Cortex of kidney (tissue), 1 donor: ENCODE measurements around the gene CCDC57.
"Not testable (repeated sequence)": the region's sequence is repeated elsewhere in the genome, so short reads cannot be mapped to it uniquely, and the experiment has no call there.

ENCODE experiments used
- DNase-seq: peaks from one replicate; lab custom pipeline; 2025; lab: John Stamatoyannopoulos, UW

Gene CCDC57

DNA sequence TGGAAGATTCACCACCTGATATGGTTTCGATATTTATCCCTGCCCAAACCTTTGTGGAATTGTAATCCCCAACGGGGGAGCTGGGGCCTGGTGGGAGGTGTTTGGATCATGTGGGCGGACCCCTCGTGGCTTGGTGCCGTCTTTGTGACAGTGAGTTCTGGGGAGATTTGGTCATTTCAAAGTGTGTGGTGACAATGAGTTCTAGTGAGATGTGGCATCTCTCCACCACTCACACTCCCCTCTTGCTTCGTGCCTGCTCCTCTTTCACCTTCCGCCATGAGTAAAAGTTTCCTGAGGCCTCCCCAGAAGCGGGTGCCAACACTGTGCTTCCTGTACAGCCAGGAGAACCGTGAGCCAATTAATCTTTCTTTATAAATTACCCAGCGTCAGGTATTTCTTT lies 9.7 kb downstream of the CCDC57 start:
- DNase-seq, result no peak

DNA sequence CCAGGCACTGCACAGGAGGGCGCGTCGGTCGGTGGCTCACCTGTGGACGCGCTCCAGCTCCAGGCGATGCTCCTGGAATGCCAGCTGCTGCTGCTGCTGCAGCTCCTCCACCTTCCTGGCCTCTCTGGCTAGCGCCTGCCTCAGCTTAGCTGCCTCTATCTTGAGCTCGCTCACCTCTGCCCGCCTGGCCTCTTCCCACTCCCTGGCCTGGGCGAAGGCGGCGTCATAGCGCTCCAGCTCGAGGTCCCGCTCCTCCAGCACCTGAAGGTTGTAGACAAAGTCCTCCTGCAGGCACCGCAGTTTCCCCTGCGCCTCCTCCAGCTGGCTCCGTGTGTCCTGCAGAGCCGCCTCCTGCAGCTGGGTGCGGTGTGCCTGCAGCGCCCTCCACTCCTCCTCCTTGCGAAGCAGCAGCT lies 11.1 kb downstream of the CCDC57 start:
- no peak for DNase-seq

DNA sequence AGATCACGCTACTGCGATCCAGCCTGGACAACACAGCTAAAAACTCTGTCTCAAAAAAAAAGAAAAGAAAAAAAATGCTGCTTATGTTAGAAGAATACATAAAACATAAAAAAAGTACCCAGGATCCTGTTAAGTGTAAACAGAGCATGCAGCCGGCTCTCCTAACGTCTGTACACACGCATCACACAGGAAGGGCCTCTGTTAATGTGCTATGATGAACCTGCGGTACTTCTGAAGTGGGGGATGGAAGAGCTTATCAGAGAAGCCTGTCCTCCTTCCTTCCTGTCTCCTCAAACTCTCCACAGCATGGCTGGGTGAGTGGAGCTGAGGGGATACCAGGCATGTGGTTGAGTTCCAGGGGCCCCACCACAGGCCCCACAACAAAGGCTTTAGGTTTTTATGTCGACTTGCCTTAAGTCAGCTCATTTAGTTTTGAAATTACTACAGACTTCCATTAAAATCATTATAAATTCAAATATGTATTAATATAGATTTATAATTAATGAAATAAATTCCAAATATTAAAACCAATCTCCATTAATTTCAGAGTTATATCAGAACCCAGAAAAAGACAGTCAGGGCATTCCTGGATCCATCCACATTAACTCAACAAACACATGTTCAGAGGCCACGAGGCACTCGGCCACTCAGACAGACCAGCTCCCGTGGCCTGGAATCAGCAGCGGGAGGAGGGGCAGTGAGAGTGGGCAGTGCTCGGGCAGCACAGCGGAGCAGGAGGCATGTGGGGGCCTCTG lies 11.7 kb downstream of the CCDC57 start:
- DNase-seq, result no peak

DNA sequence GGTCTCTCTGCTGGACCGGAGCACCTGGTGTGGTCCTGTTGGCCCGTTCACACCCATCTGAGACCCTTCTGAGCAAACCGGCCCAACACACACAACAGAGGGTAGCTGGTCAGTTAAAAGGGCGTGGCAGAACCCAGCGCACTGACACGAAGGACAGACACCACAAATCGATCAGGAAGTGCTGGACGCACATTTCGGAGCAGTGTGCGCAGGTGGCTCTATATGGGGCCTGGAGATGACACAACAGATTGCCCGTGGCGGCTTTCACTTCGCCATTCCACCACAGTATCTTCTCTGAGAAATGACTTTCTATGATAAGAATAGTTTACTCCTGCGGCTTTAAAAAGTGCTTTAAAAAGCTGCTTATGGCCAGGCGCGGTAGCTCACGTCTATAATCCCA lies 12.5 kb downstream of the CCDC57 start:
- DNase-seq, result no peak

DNA sequence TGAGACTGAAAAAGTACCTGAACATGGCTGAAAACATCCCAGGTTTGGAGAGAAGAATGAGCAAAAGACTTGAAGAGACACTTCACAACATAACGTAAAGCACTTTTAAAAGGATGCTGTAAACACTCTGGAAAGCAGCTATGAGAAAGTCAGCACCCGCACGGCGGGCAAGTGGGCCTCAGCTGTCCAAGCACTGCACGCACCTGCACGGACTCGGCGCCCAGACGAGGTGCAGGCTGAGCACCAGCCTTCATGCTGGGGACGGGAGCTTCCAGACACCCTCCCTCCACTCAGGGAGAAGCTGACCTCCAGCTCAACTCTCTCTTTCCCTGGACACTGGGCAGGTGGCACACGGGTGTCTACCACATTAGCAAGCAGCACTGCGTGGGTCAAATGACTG lies 13.1 kb downstream of the CCDC57 start:
- no peak for DNase-seq

DNA sequence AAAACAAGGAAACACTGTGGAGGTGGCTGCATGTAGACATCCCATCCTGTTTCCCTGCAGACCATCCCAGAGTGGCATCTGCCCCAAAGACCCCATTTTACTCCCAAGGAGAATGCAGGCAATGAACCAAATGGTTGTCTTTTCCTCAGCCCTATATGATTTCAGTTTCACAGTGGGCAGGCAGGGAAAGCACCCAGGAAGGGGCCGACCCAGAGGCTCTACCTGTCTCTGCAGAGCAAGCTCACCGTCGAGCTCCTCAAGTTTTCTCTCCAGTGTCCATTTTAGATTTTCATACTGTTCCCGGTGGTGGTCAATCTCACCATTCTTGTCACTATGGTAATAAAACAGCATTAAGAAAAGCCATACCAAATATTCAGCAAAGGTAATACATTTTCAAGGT lies 14.6 kb downstream of the CCDC57 start:
- no peak for DNase-seq

DNA sequence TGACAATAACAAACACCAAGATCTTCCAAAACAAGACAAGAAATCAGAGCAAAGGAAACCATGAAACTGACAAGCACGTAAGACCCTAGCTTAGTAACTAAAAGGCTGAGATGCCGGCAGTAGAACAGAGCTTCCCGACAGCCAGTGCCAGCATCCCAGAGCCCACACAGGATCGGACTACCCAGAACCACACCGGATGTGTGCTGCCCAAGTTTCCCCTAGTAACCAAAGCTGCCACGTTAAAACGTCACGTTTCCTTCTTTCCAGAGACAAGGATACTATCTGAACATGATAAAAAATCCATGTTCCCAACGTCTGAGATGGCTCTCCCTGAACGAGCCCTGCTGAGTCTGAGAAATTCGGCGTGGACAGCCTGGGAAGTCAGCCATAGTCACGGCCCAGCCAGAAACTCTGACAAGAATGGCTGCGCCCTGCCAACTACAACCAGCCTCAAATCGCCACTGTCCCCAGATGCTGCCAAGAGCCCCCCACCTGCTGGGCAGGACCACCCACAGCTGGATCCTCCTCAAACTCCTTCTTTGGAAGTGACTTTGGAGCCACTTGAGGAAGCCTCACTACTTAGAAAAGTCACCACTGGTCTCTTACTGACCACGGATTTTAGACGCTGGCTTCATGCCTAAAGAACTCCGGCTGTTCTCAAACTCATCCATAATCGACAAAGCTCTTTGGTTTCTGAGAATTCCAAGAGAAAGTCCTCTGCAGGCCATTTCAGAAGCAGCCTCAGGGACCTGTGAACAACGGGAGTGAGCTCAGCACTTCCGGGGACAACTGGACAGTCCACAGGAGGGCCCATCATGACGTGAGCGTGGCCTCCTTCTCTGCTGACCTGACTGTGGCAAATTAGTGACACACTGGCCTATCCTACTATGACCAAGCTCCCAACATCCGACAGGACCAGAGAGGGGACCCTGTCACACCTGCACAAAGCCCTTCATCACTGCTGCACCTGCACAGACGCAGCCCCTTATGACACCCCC lies 16.7 kb downstream of the CCDC57 start:
- no peak for DNase-seq

DNA sequence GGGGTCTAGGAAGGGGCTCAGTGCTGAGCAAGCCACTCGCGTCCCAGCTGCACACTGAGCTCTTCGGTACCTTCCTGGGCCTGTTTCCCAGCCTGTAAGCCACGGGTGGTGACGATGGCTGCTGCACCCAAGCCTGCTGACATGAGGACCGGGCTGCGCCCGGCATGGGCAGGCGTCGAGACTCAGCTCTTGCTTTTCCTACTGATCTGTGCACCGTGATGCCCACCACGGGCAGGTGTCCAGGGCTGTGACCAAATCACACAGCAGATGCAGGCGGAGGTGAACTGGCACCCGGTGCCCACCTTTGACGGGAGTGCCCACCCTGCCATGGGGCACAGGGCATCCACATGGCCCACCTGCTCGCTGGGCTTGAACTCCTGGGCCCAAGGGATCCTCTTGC lies 17.9 kb downstream of the CCDC57 start:
- DNase-seq, result no peak

DNA sequence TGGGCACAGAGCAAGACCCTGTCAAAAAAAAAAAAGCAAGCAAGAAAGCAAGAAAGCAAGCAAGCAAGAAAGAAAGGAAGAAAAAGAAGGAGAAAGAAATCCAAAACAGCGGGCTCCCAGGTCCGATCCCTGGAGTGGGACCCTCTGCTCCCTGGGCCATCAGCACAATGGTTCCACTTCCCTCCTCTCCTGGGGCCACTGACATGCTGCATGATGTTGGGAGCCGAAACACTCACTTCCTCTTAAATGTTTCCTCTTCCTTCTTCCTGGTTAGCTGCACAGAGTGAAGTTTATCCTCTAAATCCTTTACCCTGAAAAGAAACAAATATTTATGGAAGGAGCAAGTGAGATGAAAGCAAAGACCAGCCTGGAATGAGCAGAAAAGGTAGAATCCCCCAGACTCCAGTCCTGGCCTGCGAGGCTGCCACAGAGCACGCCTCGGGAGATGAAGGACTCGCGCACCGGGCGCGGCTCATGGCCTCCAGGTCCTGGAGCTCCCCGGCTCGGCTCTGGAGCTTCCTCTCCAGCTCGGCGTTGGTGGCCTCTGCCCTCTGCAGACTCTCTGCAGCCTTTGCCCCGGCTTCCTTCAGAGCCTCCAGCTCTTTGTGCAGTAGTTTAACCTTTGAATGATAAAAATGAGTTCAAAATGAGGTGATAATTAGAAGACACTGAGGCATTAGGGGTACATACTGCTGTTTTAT lies 19.0 kb downstream of the CCDC57 start:
- no peak for DNase-seq

DNA sequence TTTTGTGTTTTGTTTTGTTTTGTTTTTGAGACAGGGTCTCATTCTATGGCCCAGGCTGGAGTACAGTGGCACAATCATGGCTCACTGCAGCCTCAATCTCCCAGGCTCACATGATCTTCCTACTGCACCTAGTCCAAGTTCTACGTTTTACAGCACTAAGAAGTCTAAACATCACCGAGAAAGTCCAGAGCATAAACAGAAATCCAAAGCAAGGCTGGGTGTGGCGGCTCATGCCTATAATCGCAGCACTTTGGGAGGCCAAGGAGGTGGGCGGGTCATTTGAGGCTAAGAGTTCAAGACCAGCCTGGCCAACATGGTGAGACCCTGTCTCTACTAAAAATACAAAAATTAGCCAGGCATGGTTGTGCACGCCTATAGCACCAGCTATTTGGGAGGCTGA lies 19.6 kb downstream of the CCDC57 start:
- DNase-seq, result not testable (repeated sequence)

DNA sequence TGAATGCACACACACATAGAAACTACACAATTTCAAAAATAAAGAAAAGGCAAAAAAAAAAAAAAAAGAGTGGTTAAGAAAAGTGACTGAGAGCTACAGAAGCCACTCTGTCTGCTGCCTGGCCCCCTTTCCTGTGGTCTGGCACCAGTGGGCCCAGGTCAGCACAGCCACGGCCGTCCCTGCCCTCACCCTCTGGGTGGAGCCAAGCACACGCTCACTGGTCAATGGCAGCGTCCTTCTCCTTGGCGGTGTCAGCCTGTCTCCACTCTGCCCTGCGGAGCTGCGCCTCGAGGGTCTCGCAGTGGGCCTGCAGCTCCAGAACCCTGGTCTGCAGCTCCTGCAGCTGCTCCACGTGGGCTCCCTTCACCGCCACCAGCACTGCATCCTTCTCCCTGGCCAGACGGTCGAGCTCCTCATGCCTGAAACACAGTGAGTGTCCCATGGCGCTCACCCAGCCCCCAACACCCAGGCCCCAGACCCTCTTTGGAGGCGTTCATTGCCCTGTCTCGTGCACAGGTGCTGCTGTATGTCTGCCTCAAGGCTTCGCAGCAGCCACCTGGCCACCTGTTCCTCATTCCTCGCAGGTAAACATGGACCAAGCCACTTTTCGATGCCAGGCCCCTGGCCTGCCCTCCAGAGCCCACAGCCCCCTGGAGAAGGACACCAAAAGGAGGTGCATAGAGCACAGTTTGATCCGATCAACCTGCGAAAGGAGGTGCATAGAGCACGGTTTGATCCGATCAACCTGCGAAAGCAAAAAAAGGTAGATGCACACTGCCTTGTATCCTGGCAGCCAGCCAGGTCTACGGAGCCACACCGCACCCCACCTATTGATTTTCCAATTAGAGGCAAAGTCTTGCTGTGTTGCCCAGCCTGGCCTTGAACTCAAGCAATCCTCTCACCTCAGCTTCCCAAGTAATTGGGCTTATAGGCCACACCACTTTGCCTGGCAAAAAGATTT lies 24.4 kb downstream of the CCDC57 start:
- DNase-seq, result no peak

DNA sequence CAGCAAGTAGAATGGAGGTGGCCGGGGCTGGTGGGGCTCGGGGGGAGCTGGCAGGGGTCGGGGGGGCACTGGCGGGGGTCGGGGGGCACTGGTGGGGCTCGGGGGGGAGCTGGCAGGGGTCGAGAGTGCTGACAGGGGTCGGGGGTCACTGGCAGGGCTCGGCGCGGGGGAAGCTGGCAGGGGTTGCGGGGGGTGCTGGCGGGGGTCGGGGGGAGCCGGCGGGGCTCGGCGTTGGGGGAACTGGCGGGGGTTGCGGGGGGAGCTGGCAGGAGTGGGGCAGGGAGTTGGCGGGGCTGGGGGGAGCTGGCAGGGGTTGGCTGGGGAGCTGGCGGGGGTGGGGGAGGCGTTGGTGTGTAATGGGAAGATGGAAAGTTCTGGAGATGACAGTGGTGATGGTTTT lies 25.1 kb downstream of the CCDC57 start:
- DNase-seq, result no peak

DNA sequence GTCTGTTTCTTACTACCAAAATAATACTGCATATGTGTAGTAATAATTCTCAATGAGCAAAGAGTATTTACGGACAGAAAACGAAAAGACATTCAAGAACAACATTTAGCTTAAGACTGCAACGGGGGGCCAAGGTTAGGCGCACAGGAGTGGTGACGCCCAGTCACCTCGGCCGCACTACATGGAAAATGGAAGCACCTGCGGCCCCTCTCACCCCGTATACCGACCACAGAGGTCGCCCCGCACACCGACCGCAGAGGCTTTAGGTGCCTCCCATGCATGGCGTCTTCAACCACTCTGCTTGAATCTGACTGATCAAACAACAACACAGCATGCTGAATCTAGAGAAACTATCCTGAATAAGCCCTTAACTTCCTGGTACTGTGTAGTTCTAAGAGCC lies 26.4 kb downstream of the CCDC57 start:
- DNase-seq, result no peak

DNA sequence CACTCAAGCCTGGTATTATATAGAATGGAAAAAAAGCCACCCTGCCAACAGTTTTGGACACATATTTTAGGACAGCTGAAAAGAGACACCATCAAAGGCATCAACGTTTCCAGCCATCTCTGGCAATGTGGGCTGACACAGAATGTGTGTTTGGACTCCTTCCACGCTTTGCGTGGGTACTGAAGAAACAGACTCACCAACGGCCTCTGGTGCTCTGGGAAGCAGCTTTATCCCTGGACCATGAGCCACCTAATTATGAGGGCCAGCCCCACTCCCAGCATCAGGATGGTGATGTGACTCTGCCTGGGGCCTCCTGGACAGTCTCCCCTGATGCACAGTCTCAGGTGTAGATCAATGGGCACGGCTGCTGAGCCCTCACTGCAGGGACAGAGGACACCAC lies 27.9 kb downstream of the CCDC57 start:
- DNase-seq, result no peak

DNA sequence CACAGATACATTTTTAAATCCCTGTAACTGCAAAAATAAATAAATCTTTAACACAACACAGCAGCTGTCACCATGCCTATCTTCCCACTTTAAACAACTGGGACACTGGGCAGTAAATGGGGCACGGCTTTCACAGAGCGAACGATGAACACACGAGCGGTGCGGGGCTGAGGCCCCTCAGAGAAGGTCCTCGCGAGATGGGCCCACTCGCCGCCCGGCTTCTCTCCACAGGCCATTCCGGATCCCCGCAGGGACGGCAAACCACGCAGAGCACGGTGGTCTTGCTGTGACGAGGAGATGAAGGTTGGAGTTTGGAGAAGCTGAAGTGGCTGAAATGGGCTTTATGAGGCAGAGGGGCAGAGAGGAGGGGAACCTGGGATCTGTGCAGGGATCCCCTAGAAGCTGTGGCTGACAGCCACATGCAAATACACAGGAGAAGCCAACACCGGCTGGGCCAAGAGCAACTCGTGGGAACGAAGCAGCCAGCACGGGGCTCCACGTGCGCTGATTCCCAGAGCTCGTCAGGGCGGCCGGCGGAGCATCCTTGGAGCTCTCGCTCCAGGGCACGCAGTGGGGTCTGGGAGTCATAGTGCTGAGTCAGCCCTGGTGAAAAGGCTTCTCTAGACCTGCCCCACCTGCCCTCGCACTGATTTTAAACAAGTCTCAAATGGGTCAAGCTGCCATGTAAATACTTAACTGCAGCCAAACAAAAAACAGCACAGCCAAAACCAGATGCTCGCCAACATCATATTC lies 31.7 kb downstream of the CCDC57 start:
- DNase-seq, result no peak

DNA sequence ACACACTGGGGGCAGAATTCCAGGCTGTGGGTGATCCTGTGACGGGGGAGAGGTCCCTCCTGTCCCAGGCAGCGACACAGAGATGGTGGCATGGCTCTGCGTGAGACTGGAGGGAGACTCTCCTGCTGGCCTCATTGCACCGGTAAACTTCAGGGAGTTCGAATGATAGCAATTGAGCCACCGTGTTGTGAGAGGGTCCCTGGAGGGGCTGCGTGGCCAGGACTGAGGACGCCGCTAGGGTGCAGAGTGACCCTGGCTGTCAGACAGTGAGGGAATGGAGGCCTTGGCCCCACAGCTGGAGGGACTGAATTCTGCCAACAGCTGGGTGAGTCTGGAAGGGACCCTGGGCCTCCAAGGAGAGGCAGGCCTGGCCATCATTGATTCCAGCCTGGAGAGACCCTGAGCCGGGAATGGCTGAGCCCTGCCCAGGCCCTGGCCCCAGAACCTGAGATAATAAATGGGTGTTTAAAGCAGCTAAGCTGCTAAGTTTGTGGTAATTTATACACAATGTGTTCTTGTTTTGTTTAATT lies 32.6 kb downstream of the CCDC57 start:
- no peak for DNase-seq

DNA sequence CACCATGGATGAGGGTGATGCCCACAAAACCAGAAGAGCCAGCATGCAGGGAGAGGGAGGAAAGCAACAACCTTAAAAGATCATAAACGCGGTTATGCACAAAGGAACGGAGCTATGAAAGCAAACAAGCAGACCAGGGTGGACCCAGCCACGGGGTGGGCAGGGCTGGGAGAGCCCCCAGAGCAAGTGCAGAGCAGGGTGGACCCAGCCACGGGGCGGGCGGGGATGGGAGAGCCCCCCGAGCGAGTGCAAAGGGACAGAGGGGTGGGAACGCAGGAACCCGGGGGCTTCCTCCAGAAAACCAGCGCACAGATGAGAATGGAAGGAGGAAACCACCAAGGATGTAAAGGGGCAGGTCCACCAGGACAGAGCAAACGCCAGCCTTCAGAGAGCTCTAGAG lies 33.2 kb downstream of the CCDC57 start:
- DNase-seq, result no peak

DNA sequence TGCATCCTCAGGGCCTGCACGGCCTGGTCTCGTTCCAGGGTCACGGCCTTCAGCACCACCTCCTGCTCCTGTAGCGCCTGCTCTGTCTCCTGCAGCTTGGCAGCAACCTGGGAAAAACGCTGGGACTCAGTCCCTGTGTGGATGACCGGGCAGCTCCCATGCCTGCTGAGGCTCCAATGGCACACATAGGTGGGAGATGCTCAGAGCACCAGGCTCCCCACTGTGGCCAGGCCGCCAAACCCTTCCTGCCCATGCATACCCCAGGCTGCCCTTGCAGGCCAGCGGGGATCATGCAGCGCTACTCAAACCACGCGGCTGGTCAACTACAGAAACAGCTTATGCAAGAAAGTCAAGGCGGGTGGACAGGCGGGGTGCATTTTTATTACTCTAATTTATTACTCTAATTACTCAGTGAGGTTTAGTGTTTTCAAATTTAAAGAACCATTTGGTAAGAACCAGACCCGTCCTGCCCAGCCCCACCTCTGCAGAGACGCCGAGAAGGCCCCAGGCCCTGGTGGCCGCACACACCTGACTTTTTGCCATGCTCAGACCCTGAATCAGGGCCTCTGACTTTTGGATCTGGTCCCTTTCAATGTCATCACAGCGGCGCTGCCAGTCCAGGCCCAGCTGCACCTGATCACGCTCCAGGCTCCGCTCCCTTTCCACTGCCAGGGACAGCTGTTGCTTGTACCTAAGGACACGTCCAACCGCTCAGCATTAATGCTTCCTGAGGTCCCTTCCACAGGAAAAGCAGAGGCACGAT lies 34.0 kb downstream of the CCDC57 start:
- DNase-seq, result no peak

DNA sequence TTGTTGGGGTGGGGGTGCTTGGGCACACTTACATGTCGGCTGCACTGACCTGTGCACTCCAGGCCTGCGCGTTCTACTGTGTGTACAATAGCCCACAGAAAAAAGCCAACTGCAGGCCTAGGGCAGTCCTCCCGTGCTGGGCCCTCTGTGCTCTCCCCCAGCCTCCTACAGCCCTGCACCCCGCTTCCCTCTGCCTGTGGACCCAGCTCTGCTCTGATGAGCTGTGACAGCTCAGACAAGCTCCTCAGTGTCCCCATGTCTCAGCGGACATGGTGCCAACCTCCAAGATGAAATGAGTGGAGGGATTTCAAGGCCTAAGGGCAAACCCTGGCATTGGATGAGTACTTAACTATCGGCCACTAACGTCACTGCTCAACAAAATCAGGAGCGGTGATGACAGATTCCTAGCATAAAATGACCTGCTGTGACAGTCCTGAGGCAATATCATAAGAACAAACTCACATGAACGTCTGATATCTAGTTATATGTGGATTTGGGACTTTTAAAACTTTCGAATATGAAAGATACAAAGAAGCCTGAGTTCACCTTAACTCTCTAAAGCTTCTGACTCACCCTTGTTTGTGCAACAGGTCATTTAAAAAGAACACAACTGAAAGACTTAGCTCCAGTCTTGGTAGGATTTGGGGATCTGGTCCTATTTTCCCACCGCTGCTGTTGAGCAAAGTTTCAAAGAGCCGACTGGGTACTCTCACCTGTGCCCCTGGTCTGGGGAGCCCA lies 34.7 kb downstream of the CCDC57 start:
- no peak for DNase-seq
